Measurements from ENCODE around the gene CD80. TPM values are rescaled to one million over a fixed set of nuclear protein-coding genes. Genes with fewer than 3 reads are reported as not detected.

The CD80 gene
- total and polyA plus RNA-seq, 2 of the 8 experiments (the other 6 are each of a cell fraction or from before 2014, with no cell fraction given), result 0.11 TPM; not detected in 1

GRCh38 chr3:119569156-119569555 lies 9.7 kb upstream of the CD80 start:
- no peaks in the 10 kb centered on the region for H3K4me1 ChIP-seq (replicated peaks in 1 of 4; ENCODE audit: control insufficient read depth in 3 of 4, insufficient read depth in 4 of 4, low read length in 3 of 4)
- no peak overlapping the region for H3K4me3 ChIP-seq (ENCODE audit: extremely low read depth in 1 of 4, insufficient read depth in 2 of 4, low read depth in 3 of 4, low read length in 4 of 4)
- H3K9me3 ChIP-seq (ENCODE audit: insufficient read depth in 2 of 2, low read depth in 1 of 2, low read length in 1 of 2), result no peaks in the 10 kb centered on the region
- no peak overlapping the region for H2BK5ac ChIP-seq (ENCODE audit: low read depth, low read length)
- H3K9ac ChIP-seq (replicated peaks in 1 of 4; ENCODE audit: extremely low read depth in 1 of 4, low read depth in 3 of 4, low read length in 3 of 4), result no peak overlapping the region
- no peak overlapping the region for H3K27ac ChIP-seq (ENCODE audit: low read depth, low read length)
- H2BK12ac ChIP-seq (ENCODE audit: low read depth, low read length), result no peak overlapping the region
- H3K14ac ChIP-seq (ENCODE audit: insufficient read length), result no peak overlapping the region
- H3K27me3 ChIP-seq (replicated peaks in 1 of 4; ENCODE audit: control insufficient read depth in 3 of 4, extremely low read depth in 1 of 4, insufficient read depth in 3 of 4, low read length in 3 of 4), result no peaks in the 10 kb centered on the region
- no peak overlapping the region for H3K4ac ChIP-seq (replicated peaks; ENCODE audit: insufficient read length, low read depth, low read length)
- 96% methylated on average over 4 of the region's 4 CpGs; no CpG with 5 or more reads in 1 of the 2 experiments for WGBS, 2 experiments (ENCODE audit: extremely low coverage in 1 of 2, insufficient coverage in 1 of 2, insufficient read length in 1 of 2, insufficient replicate concordance in 2 of 2, low coverage in 1 of 2, low lambda C conversion rate in 2 of 2, missing lambda C conversion rate in 1 of 2)
- H2AFZ ChIP-seq (ENCODE audit: low read length), result no peak overlapping the region
- no peaks in the 10 kb centered on the region for H3K23me2 ChIP-seq (ENCODE audit: low read depth, low read length)
- no peak overlapping the region for H3K56ac ChIP-seq (replicated peaks; ENCODE audit: insufficient read length, low read depth, low read length)
- no peak overlapping the region for H2BK20ac ChIP-seq (ENCODE audit: low read length)
- ChIA-PET CTCF (ENCODE audit: partially characterized antibody) (interaction anchor here (1.3 to 1.5 kb wide), 2 partner anchors 9 to 16 kb away, joined by 3 to 8 read pairs; partner anchors contain the start of gene CD80), POLR2A (ENCODE audit: partially characterized antibody) (interaction anchor here (1.5 kb wide), 1 partner anchor 9 kb away, joined by 4 read pairs; the partner anchor contains the start of gene ADPRH)
- no peak overlapping the region for H4K8ac ChIP-seq (ENCODE audit: extremely low read depth, insufficient read depth, low read length)
- H2BK120ac ChIP-seq (replicated peaks; ENCODE audit: low read depth, low read length), result no peak overlapping the region
- no peak overlapping the region for H4K5ac ChIP-seq (ENCODE audit: insufficient read length, low read depth, low read length)
- no peaks in the 10 kb centered on the region for H3K79me1 ChIP-seq (ENCODE audit: low read depth, low read length)
- FAIRE-seq (no peak), DNase-seq (ENCODE audit: low read depth in 1 of 2, low spot score in 2 of 2) (no peak)
- no peaks in the 10 kb centered on the region for H4K20me1 ChIP-seq (replicated peaks in 1 of 2; ENCODE audit: control insufficient read depth in 1 of 2, insufficient read depth in 2 of 2, low read length in 2 of 2)
- H3K4me2 ChIP-seq (ENCODE audit: insufficient read depth in 1 of 2, low read depth in 2 of 2, low read length in 2 of 2), result no peak overlapping the region
- H2BK15ac ChIP-seq (ENCODE audit: low read length), result no peak overlapping the region
- H3K36me3 ChIP-seq (ENCODE audit: control insufficient read depth in 2 of 4, insufficient read depth in 4 of 4, low read length in 3 of 4), result no peaks in the 10 kb centered on the region
- no peak overlapping the region for H2AK5ac ChIP-seq (ENCODE audit: low read depth, low read length)
- no peaks in the 10 kb centered on the region for H3K79me2 ChIP-seq (ENCODE audit: control insufficient read depth in 1 of 2, insufficient read depth in 2 of 2, low read length in 2 of 2)
- no peak overlapping the region for H3K18ac ChIP-seq (ENCODE audit: extremely low read depth, low read length)
- no peak overlapping the region for H3K23ac ChIP-seq (ENCODE audit: insufficient read length)
- H4K91ac ChIP-seq (replicated peaks; ENCODE audit: insufficient read length, low read length), result no peak overlapping the region
- TF ChIP-seq RXRA (IDR thresholded peaks at IDR 0.05; ENCODE audit: insufficient read depth, low read depth, low read length), result no peak
- no peak for TF ChIP-seq HDAC6 (IDR thresholded peaks at IDR 0.05; ENCODE audit: low read depth, low read length)
- no peak for TF ChIP-seq CEBPB (IDR thresholded peaks at IDR 0.05; ENCODE audit: low read depth, low read length)
- no peak for TF ChIP-seq SIN3A (conservative IDR thresholded peaks at IDR 0.05 in 1 of 2, IDR thresholded peaks at IDR 0.05 in 1 of 2; ENCODE audit: low read depth in 1 of 2, low read length in 2 of 2)
- TF ChIP-seq BCL11A (IDR thresholded peaks at IDR 0.05; ENCODE audit: low read depth in 2 of 2, low read length in 2 of 2), result no peak
- TF ChIP-seq BACH1 (IDR thresholded peaks at IDR 0.05; ENCODE audit: low read length), result no peak
- TF ChIP-seq ATF2 (IDR thresholded peaks at IDR 0.05; ENCODE audit: low read length), result no peak
- no peak for TF ChIP-seq RBBP5 (IDR thresholded peaks at IDR 0.05; ENCODE audit: borderline replicate concordance, low read depth, low read length)
- no peak for TF ChIP-seq CBX5 (IDR thresholded peaks at IDR 0.05; ENCODE audit: low read depth, low read length)
- TF ChIP-seq CHD1 (IDR thresholded peaks at IDR 0.05; ENCODE audit: low read depth, low read length), result no peak
- TF ChIP-seq YY1 (IDR thresholded peaks at IDR 0.05; ENCODE audit: low read depth, low read length), result no peak
- TF ChIP-seq RAD21 (IDR thresholded peaks at IDR 0.05 in 1 of 2, conservative IDR thresholded peaks at IDR 0.05 in 1 of 2; ENCODE audit: low read depth in 2 of 2, low read length in 2 of 2), result no peak
- TF ChIP-seq POU5F1 (IDR thresholded peaks at IDR 0.05; ENCODE audit: low read depth, low read length), result no peak
